ENCODE measurements around the gene NDUFB4.

DNA sequence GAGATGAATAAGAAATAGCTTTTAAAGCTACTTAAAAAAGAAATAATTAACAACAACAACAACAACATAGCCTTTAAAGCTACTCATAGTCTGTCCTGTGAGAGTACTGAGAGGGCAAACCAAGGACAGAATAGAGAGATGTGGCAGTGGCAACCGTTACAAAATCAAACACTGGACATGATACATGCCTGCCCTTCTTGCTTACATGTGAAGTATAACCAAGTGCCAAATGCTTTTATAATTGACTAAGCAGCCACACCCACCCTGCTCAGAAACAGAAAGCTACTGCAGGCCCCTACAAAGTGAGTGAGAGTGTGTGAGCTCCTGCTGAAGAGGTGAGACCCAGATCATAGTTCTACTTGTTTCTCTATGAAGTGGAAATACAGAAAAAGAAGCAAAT, 38.4 kb downstream of the NDUFB4 start:
- no peak for TF ChIP-seq POLR2A (IDR thresholded peaks at IDR 0.05)
- TF ChIP-seq, protein P1, sequence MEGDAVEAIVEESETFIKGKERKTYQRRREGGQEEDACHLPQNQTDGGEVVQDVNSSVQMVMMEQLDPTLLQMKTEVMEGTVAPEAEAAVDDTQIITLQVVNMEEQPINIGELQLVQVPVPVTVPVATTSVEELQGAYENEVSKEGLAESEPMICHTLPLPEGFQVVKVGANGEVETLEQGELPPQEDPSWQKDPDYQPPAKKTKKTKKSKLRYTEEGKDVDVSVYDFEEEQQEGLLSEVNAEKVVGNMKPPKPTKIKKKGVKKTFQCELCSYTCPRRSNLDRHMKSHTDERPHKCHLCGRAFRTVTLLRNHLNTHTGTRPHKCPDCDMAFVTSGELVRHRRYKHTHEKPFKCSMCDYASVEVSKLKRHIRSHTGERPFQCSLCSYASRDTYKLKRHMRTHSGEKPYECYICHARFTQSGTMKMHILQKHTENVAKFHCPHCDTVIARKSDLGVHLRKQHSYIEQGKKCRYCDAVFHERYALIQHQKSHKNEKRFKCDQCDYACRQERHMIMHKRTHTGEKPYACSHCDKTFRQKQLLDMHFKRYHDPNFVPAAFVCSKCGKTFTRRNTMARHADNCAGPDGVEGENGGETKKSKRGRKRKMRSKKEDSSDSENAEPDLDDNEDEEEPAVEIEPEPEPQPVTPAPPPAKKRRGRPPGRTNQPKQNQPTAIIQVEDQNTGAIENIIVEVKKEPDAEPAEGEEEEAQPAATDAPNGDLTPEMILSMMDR (IDR thresholded peaks at IDR 0.05), result no peak

Data from esophagus squamous epithelium (tissue), 4 donors.